BJ (cell line): ENCODE results near the gene KCTD1. TPM values are rescaled to one million over a fixed set of nuclear protein-coding genes. Genes with fewer than 3 reads are reported as not detected.

Experiments used
- CTCF ChIA-PET: fragments of 350-600 bp; formaldehyde crosslinking; extraction: SDS; loops from one replicate; lab custom pipeline; 2021; ENCODE audit warnings: antibody characterized with exemption, inconsistent platforms; lab: Yijun Ruan, JAX
- POLR2A ChIA-PET: fragments of 300-600 bp; sonication (Branson Sonifier 250); formaldehyde crosslinking; extraction: SDS; loops from one replicate; lab custom pipeline; 2021; ENCODE audit warnings: antibody characterized with exemption; lab: Charles Lee
- DNase-seq: peaks from one replicate; pipeline ENCODE4 v3.0.0-alpha.2; 2011; ENCODE audit warnings: low read depth
- H3K27me3 ChIP-seq: 2 replicates; pipeline ENCODE4 v1.6.0; 2011; ENCODE audit warnings: low read length; ENCODE audit not compliant: control insufficient read depth, insufficient read depth
- H3K36me3 ChIP-seq: 2 replicates; pipeline ENCODE4 v1.5.1; 2011; ENCODE audit warnings: low read length; ENCODE audit not compliant: control insufficient read depth, insufficient read depth
- H3K4me3 ChIP-seq: 2 replicates; pipeline ENCODE4 v1.5.1; 2011; ENCODE audit warnings: low read depth, mild to moderate bottlenecking, control low read depth, low read length
- CTCF ChIP-seq: IDR thresholded peaks from 2 replicates; pipeline ENCODE4 v1.5.1; 2011; ENCODE audit warnings: low read depth, mild to moderate bottlenecking, control low read depth, inconsistent platforms, low read length, moderate library complexity; ENCODE audit not compliant: insufficient read depth
- polyA plus RNA-seq: library from polyadenylated mRNA; depleted of rRNA; stranded (reverse); fragments of >200 nt; gene quantifications from 2 replicates; pipeline ENCODE4 v1.2.3, GENCODE V29; 2011

Gene KCTD1
- polyA plus RNA-seq, 1 experiment: 9.6 TPM

GRCh38 chr18:26421931-26422330 lies 126.4 kb downstream of the KCTD1 start:
- Histone ChIP-seq H3K36me3 (no peaks in the 10 kb centered on the region), H3K4me3 (no peak overlapping the region), H3K27me3 (peaks cover 2% of the 10 kb centered on the region; the same call in 1 of the 2 replicates)
- DNase-seq: no peak
- POLR2A ChIA-PET: no interaction called here
- CTCF ChIA-PET: interaction anchor here (1.4 kb wide), 1 partner anchor 16 kb away, joined by 3 read pairs; no protein-coding TSS in a partner anchor
- no peak for TF ChIP-seq CTCF

- no peak for DNase-seq
- Histone ChIP-seq H3K4me3 (no peak overlapping the region), H3K36me3 (no peaks in the 10 kb centered on the region), H3K27me3 (peaks cover 2% of the 10 kb centered on the region; the same call in 1 of the 2 replicates)
- no peak for TF ChIP-seq CTCF
- POLR2A ChIA-PET: no interaction called here
- CTCF ChIA-PET: interaction anchor here (1.4 kb wide), 1 partner anchor 16 kb away, joined by 3 read pairs; no protein-coding TSS in a partner anchor
These were observed 126.8 kb downstream of the KCTD1 start for GRCh38 chr18:26421503-26421902.

GRCh38 chr18:26419746-26420145 lies 128.6 kb downstream of the KCTD1 start:
- H3K4me3 ChIP-seq: no peak overlapping the region
- ChIA-PET CTCF (interaction anchor here (1.0 kb wide), 1 partner anchor 30 kb away, joined by 3 read pairs; no protein-coding TSS in a partner anchor), POLR2A (no interaction called here)
- no peaks in the 10 kb centered on the region for H3K36me3 ChIP-seq
- no peak for TF ChIP-seq CTCF
- H3K27me3 ChIP-seq: peaks cover 2% of the 10 kb centered on the region; the same call in 1 of the 2 replicates
- no peak for DNase-seq

- DNase-seq: no peak
- TF ChIP-seq CTCF: no peak
- POLR2A ChIA-PET: no interaction called here
- CTCF ChIA-PET: no interaction called here
- Histone ChIP-seq H3K36me3 (no peaks in the 10 kb centered on the region), H3K4me3 (no peak overlapping the region), H3K27me3 (peaks cover 2% of the 10 kb centered on the region; the same call in 1 of the 2 replicates)
These were observed 130.1 kb downstream of the KCTD1 start for GRCh38 chr18:26418225-26418624.

GRCh38 chr18:26417190-26417589 lies 131.2 kb downstream of the KCTD1 start:
- POLR2A ChIA-PET: no interaction called here
- CTCF ChIA-PET: interaction anchor here (1.0 kb wide), 1 partner anchor 131 kb away, joined by 3 read pairs; the partner anchor contains the start of gene KCTD1
- H3K4me3 ChIP-seq: no peak overlapping the region

More at GRCh38 chr18:26417190-26417589, 131.2 kb downstream of the KCTD1 start:
- TF ChIP-seq CTCF: no peak
- peaks cover 1% of the 10 kb centered on the region; the same call in 1 of the 2 replicates for H3K27me3 ChIP-seq
- H3K36me3 ChIP-seq: no peaks in the 10 kb centered on the region
- DNase-seq: no peak
